Measurements from ENCODE around the gene PIP4K2A. TPM values are rescaled to one million over a fixed set of nuclear protein-coding genes. Genes with fewer than 3 reads are reported as not detected.

The PIP4K2A gene
- total and polyA plus RNA-seq, 2 experiments from 2014 or later: 16.5 to 31.1 TPM

DNA sequence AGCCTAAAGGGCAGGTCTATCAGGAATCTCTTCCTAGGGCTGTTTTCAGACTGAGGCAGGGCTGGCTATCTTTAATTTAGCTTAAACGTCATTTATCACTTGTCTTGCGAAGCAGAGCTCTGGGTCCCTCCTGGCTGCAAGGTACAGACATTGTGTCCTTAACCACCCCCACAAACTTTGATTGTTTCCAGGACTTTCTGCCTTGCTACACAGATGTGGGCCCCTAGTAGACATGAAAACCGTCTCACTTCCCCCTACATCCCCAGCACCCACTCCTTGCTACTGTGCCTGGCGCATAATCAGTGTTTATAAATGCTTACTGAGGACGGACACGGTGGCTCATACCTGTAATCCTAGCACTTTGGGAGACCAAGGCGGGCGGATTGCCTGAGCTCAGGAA is 54.5 kb downstream of the PIP4K2A start:
- peaks cover 31% of the 10 kb centered on the region for H3K79me2 ChIP-seq
- H3K4me2 ChIP-seq: no peak overlapping the region
- no peaks in the 10 kb centered on the region for H3K9me3 ChIP-seq (ENCODE audit: low read depth)
- H3K36me3 ChIP-seq (replicated peaks; ENCODE audit: insufficient read depth, low read depth): no peaks in the 10 kb centered on the region
- no peaks in the 10 kb centered on the region for H4K20me1 ChIP-seq (ENCODE audit: insufficient read depth, poor library complexity, severe bottlenecking)
- WGBS (ENCODE audit: low lambda C conversion rate, missing lambda C conversion rate): 61% methylated on average over 8 of the region's 8 CpGs
- no peak for DNase-seq (ENCODE audit: low spot score)
- TF ChIP-seq EZH2 (IDR thresholded peaks at IDR 0.05; ENCODE audit: borderline replicate concordance) (no peak), EZH2phosphoT487 (IDR thresholded peaks at IDR 0.05; ENCODE audit: low read depth, severe bottlenecking, unreplicated experiment) (no peak)
- TF ChIP-seq, protein P1, sequence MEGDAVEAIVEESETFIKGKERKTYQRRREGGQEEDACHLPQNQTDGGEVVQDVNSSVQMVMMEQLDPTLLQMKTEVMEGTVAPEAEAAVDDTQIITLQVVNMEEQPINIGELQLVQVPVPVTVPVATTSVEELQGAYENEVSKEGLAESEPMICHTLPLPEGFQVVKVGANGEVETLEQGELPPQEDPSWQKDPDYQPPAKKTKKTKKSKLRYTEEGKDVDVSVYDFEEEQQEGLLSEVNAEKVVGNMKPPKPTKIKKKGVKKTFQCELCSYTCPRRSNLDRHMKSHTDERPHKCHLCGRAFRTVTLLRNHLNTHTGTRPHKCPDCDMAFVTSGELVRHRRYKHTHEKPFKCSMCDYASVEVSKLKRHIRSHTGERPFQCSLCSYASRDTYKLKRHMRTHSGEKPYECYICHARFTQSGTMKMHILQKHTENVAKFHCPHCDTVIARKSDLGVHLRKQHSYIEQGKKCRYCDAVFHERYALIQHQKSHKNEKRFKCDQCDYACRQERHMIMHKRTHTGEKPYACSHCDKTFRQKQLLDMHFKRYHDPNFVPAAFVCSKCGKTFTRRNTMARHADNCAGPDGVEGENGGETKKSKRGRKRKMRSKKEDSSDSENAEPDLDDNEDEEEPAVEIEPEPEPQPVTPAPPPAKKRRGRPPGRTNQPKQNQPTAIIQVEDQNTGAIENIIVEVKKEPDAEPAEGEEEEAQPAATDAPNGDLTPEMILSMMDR (IDR thresholded peaks at IDR 0.05; ENCODE audit: poor library complexity): no peak
- no peak overlapping the region for H2AFZ ChIP-seq
- H3K27ac ChIP-seq: no peak overlapping the region
- H3K4me3 ChIP-seq: no peak overlapping the region
- peaks cover 15% of the 10 kb centered on the region for H3K4me1 ChIP-seq (ENCODE audit: insufficient read depth)
- H3K27me3 ChIP-seq: no peaks in the 10 kb centered on the region
- no peaks in the 10 kb centered on the region for H3K9me2 ChIP-seq (replicated peaks; ENCODE audit: insufficient read depth)

DNA sequence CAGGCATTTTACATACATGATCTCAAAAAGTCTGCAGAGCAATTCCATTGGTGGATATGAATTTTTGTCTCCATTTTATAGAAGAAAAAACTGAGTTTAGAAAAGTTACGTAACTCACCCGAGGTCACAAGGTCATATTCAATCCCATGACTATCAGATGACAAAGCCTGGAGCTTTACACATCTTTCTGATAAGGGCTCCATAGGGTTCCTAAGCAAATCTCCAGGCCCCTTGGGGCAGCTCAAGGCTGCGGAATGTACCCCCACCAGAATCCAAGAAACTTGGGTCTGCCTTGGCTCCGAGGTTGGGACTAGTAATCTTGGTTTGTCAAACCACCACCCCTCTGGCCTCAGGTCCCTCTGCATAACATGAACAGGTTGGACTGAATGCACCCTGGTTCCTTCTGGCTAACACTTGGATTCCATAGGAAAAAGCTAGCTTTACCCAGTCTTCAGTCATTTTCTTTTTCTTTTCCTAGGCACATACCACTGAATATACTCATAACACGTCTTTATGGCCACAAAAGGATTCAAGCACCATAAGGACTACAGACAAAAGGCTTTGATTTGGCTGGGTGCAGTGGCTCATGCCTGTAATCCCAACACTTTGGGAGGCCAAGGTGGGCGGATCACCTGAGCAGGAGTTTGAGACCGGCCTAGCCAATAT is 55.5 kb downstream of the PIP4K2A start:
- Histone ChIP-seq H3K9me2 (replicated peaks; ENCODE audit: insufficient read depth) (no peaks in the 10 kb centered on the region), H3K36me3 (replicated peaks; ENCODE audit: insufficient read depth, low read depth) (no peaks in the 10 kb centered on the region), H2AFZ (no peak overlapping the region), H3K79me2 (peaks cover 31% of the 10 kb centered on the region), H3K9me3 (ENCODE audit: low read depth) (no peaks in the 10 kb centered on the region), H3K4me3 (no peak overlapping the region), H3K27ac (no peak overlapping the region), H3K27me3 (no peaks in the 10 kb centered on the region), H4K20me1 (ENCODE audit: insufficient read depth, poor library complexity, severe bottlenecking) (no peaks in the 10 kb centered on the region), H3K4me1 (ENCODE audit: insufficient read depth) (peaks cover 15% of the 10 kb centered on the region), H3K4me2 (no peak overlapping the region)
- WGBS (ENCODE audit: low lambda C conversion rate, missing lambda C conversion rate): 74% methylated on average over 7 of the region's 7 CpGs
- TF ChIP-seq, protein P1 (IDR thresholded peaks at IDR 0.05; ENCODE audit: poor library complexity): no peak
- TF ChIP-seq EZH2 (IDR thresholded peaks at IDR 0.05; ENCODE audit: borderline replicate concordance): no peak
- TF ChIP-seq EZH2phosphoT487 (IDR thresholded peaks at IDR 0.05; ENCODE audit: low read depth, severe bottlenecking, unreplicated experiment): no peak
- no peak for DNase-seq (ENCODE audit: low spot score)

DNA sequence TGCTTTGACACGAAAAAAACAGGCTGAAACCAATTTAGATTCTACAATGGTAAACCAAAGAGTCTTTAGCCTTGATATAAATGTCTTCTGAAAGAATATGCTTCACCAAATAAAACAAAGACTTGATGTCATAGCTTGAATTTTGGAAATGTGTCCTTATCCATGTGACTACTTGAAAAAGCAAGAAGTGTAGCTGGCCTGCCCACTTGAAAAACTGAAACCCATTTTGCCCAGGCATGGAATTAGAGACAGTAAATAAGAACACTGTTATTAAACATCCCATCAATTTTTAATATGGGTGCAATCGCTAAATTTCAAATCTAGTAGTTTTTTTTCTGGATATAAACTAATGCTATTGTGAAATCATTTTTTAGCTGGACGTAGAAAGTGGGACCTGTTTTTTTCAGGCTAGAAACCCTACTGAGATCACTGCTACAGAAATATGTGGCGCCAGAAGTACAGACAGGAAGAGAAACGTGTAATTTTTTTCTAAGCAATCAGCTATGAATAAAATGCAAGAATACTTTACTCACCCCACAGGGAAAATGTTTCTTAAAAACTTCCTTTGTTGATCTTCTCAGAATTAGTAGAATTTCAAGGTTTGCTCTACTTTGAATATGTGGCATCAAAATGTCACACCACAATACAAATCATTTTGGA is 56.7 kb downstream of the PIP4K2A start:
- H3K27me3 ChIP-seq: no peaks in the 10 kb centered on the region
- no peak overlapping the region for H3K4me3 ChIP-seq
- H3K4me1 ChIP-seq (ENCODE audit: insufficient read depth): peaks cover 8% of the 10 kb centered on the region
- DNase-seq (ENCODE audit: low spot score): no peak
- TF ChIP-seq, protein P1 (IDR thresholded peaks at IDR 0.05; ENCODE audit: poor library complexity): no peak
- TF ChIP-seq EZH2phosphoT487 (IDR thresholded peaks at IDR 0.05; ENCODE audit: low read depth, severe bottlenecking, unreplicated experiment): no peak
- TF ChIP-seq EZH2 (IDR thresholded peaks at IDR 0.05; ENCODE audit: borderline replicate concordance): no peak
- peaks cover 34% of the 10 kb centered on the region for H3K79me2 ChIP-seq
- no peaks in the 10 kb centered on the region for H3K9me2 ChIP-seq (replicated peaks; ENCODE audit: insufficient read depth)
- peak overlapping the region; percentile 70 for H3K27ac ChIP-seq
- H3K9me3 ChIP-seq (ENCODE audit: low read depth): no peaks in the 10 kb centered on the region
- no peaks in the 10 kb centered on the region for H4K20me1 ChIP-seq (ENCODE audit: insufficient read depth, poor library complexity, severe bottlenecking)
- no peaks in the 10 kb centered on the region for H3K36me3 ChIP-seq (replicated peaks; ENCODE audit: insufficient read depth, low read depth)
- no peak overlapping the region for H2AFZ ChIP-seq
- H3K4me2 ChIP-seq: no peak overlapping the region
- 69% methylated on average over 5 of the region's 5 CpGs for WGBS (ENCODE audit: low lambda C conversion rate, missing lambda C conversion rate)
